Lower leg skin (tissue), 4 donors: ENCODE results near the gene PPP1R27. TPM values are rescaled to one million over a fixed set of nuclear protein-coding genes. Genes with fewer than 3 reads are reported as not detected.

Experiments
- DNase-seq, 2 donors: peaks; one replicate each; pipeline ENCODE4 v3.0.0-alpha.2; 2019; ENCODE audit warnings: low spot score in 2 of 2
- H3K4me3 ChIP-seq: fragments of 200-600 bp; sonication (generic); 2 replicates; pipeline ENCODE4 v1.5.1; 2017; ENCODE audit warnings: mild to moderate bottlenecking, low read depth; ENCODE audit not compliant: poor library complexity, severe bottlenecking
- POLR2A ChIP-seq, 2 donors: fragments of 450-650 bp; IDR thresholded peaks; one replicate each; pipeline ENCODE4 v1.6.1; 2016 to 2017; ENCODE audit warnings: antibody characterized with exemption in 2 of 2, mild to moderate bottlenecking in 1 of 2, moderate library complexity in 1 of 2
- WGBS, 2 donors: methylation state at CpG; one replicate each; pipeline ENCODE4 v1.1.5; 2018; 5-methylcytosine and 5-hydroxymethylcytosine counted together
- intact Hi-C: fragments of 100-400 bp; cut with DNase I; formaldehyde crosslinking; loops from one replicate; pipeline ENCODE4 v1.15.0; 2023; ENCODE audit warnings: low total_unique reads
- total RNA-seq, 4 donors: library from RNA; depleted of rRNA; stranded (reverse); fragments of >200 nt; gene quantifications; one replicate each; pipeline ENCODE4 v1.1.0, GENCODE V29; 2016
- TF ChIP-seq, protein P1 (sequence below), 3 donors: fragments of 450-650 bp; IDR thresholded peaks; one replicate each; pipeline ENCODE4 v1.5.1; 2016; ENCODE audit warnings: antibody characterized with exemption in 3 of 3, mild to moderate bottlenecking in 3 of 3, moderate library complexity in 2 of 3

Gene PPP1R27
- total RNA-seq, 4 donors from 2014 or later = 0.36 TPM; not detected in 3

DNA sequence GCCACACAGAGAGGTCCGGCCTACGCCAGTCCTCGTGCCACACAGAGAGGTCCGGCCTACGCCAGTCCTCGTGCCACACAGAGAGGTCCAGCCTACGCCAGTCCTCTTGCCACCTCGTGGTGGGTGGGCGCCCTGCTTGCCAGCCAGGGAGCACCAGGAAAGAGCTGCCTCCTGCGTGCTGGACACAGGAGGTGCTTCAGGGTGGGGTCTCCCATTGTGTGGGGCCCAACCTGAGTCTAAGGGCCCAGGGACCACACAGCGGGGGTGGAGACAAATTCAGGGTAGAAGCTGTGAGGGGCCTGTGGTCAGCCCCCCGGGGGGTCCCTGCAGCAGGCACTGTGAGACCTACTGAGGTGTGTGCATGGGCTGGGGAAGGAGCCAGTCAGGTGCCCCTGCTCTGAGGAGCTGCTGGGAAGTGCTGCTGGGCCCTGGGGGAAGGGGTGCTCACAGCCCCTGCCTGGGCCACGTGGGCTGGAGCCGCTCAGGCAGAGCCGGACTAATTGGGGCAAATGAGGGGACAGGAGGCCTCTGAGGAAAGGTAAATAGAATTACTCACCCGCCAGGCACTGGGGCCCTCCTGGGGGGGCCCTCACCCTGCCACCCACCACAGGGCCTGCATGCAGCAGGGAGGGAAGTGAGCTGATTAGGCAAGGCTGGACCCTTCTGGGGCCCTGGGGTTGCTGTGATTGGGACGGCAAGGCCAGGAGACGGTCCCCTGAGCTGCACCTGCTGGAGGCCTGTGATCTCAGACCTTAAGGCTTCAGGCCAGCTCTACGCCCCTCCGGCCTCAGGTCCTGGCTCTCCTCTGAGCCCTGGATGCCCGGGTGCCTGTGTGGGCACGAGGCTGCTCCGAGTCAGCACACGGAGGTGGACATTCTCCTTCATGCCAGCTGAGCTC, 19.9 kb downstream of the PPP1R27 start:
- no peak overlapping the region for H3K4me3 ChIP-seq
- DNase-seq = no peak
- intact Hi-C loops = no loop called here
- 49 to 62% methylated on average over 13 of the region's 24 CpGs for WGBS, 2 donors
- no peak for TF ChIP-seq POLR2A (IDR thresholded peaks at IDR 0.05)
- TF ChIP-seq, protein P1, sequence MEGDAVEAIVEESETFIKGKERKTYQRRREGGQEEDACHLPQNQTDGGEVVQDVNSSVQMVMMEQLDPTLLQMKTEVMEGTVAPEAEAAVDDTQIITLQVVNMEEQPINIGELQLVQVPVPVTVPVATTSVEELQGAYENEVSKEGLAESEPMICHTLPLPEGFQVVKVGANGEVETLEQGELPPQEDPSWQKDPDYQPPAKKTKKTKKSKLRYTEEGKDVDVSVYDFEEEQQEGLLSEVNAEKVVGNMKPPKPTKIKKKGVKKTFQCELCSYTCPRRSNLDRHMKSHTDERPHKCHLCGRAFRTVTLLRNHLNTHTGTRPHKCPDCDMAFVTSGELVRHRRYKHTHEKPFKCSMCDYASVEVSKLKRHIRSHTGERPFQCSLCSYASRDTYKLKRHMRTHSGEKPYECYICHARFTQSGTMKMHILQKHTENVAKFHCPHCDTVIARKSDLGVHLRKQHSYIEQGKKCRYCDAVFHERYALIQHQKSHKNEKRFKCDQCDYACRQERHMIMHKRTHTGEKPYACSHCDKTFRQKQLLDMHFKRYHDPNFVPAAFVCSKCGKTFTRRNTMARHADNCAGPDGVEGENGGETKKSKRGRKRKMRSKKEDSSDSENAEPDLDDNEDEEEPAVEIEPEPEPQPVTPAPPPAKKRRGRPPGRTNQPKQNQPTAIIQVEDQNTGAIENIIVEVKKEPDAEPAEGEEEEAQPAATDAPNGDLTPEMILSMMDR (IDR thresholded peaks at IDR 0.05) = no peak

DNA sequence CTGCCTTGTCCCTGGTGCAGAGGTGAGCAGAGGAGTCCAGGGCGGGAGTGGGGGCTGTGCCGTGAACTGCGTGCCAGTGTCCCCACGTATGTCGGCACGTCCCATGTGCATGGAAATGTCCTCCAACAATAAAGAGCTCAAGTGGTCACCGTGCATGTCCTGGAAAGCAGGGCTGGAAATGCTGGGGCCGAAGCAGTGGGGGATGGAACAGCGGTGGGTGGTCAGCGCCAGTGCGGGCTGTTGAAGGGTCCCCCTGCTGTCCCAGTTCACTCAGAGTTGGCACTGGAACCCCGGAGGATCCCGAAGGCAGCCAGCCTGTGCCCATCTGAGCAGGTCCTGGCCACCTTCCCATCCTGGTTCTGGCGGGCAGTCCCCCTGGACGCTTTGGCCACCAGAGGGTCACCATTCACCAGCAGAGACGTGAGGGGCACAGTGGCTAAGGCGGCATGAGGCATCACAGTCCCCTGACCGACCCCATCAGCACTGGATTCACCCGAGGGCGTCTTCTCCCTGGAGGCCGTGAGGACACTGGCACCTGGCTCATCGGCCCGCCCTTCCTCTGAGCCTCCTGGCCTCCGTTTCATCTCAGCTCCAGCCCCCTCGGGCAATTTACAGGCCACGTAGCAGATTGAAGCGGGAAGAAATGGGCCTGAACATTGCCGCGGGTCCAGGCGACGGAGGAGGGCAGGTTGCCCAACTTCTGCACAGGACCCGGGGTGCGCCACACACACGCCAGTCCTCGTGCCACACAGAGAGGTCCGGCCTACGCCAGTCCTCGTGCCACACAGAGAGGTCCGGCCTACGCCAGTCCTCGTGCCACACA, 20.8 kb downstream of the PPP1R27 start:
- no peak for DNase-seq

DNA sequence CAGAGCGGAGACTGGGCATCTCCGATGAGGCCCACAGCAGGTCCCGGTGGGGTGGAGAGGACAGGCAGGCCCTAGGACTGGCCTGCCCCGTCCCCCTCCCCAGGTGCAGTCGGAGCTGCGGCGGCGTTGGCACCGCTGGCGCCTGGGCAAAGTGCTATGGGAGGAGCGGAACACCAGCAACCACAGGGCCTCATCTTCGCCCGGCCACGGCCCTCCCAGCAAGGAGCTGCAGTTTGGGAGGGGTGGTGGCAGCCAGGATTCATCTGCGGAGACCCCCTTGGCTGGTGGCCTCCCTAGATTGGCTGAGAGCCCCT, 21.5 kb downstream of the PPP1R27 start:
- intact Hi-C loops = no loop called here

More for the DNA sequence above, 20.8 kb downstream of the PPP1R27 start:
- H3K4me3 ChIP-seq = no peak overlapping the region
- intact Hi-C loops = no loop called here
- TF ChIP-seq POLR2A (IDR thresholded peaks at IDR 0.05) = no peak
- TF ChIP-seq, protein P1 (IDR thresholded peaks at IDR 0.05) = no peak
- 80 to 84% methylated on average over 35 to 40 of the region's 41 CpGs for WGBS, 2 donors

DNA sequence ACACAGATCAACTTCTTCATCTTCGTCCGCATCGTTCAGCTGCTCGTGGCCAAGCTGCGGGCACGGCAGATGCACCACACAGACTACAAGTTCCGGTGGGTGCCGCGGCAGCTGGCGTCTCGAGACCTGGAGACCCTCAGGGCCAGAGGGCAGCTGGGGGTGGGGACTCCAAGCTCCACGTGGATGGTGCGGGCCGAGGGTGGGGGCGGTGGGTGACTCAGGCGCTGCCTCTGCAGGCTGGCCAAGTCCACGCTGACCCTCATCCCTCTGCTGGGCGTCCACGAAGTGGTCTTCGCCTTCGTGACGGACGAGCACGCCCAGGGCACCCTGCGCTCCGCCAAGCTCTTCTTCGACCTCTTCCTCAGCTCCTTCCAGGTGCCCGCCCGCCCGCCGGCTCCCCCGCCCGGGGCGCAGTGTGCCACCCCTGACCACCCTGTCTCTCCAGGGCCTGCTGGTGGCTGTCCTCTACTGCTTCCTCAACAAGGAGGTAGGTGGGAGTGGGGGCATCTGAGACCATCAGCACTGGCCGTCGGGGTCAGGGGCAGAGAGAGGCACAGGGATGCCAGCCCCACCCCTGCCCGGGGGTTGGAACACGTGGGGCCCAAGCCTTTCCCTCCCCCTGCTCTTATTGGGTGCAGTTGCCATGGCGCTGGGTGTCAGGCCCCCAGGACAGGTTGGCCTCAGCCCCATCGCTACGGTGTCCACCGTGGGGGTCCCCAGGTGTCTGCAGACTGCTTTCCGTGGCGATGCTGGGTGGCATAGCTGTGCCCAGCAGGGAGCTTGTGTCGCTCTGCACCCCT, 22.1 kb downstream of the PPP1R27 start:
- no peak for DNase-seq
- WGBS, 2 donors = 83 to 85% methylated on average over 29 to 38 of the region's 45 CpGs
- intact Hi-C loops = no loop called here
- no peak overlapping the region for H3K4me3 ChIP-seq
- TF ChIP-seq, protein P1 (IDR thresholded peaks at IDR 0.05) = no peak
- no peak for TF ChIP-seq POLR2A (IDR thresholded peaks at IDR 0.05)

More for the DNA sequence above, 21.5 kb downstream of the PPP1R27 start:
- DNase-seq = no peak
- 90 to 91% methylated on average over 1 to 12 of the region's 15 CpGs for WGBS, 2 donors
- TF ChIP-seq, protein P1 (IDR thresholded peaks at IDR 0.05) = no peak
- TF ChIP-seq POLR2A (IDR thresholded peaks at IDR 0.05) = no peak
- no peak overlapping the region for H3K4me3 ChIP-seq

DNA sequence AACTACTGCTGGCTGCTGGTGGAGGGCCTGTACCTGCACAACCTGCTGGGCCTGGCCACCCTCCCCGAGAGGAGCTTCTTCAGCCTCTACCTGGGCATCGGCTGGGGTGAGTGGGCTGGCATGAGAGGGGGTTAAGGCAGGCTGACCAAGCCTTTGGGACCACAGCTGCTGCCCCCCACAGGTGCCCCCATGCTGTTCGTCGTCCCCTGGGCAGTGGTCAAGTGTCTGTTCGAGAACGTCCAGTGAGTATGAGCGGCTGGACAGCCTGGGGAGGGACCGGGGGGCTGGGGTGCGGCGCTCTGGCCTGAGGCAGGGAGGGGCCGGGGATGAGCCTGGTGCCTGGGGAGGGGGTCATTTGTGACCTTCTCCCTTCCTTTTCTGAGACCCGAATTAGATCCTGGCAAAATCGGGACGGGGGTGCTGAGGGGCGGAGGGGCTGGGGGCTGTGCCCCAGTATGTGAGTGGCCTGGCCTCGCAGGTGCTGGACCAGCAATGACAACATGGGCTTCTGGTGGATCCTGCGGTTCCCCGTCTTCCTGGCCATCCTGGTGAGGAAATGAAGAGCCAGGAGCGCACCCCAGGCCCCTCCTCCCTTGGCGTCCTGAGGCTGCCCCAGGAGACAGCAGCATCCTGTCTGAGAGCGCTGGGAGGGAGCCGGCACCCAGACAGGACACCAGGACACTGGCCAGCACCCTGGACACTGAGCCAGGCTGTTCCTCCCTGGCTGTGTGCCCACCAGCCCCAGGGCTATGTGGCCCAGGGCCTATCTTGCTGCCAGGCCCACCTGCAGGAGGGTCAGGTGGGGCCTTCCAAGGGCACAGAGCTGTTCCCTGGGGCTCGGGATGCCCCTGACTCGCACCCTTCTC, 22.9 kb downstream of the PPP1R27 start:
- no peak for TF ChIP-seq POLR2A (IDR thresholded peaks at IDR 0.05)
- TF ChIP-seq, protein P1 (IDR thresholded peaks at IDR 0.05) = no peak
- no peak for DNase-seq
- intact Hi-C loops = no loop called here
- WGBS, 2 donors = 72 to 83% methylated on average over 16 to 21 of the region's 24 CpGs
- H3K4me3 ChIP-seq = no peak overlapping the region
